ENCODE measurements around the gene PA2G4.
"Not testable (repeated sequence)": the region's sequence is repeated elsewhere in the genome, so short reads cannot be mapped to it uniquely, and the experiment has no call there.

The PA2G4 gene

GRCh38 chr12:56104109-56104814, at the start of gene PA2G4:
Gene PA2G4 (plus strand): TSS chr12:56104559. CDS start chr12:56104738, 179 bp downstream.
- peak; percentile 92 for FAIRE-seq

GRCh38 chr12:56059964-56060363, 44.4 kb upstream of the PA2G4 start:
- FAIRE-seq = not testable (repeated sequence)

DNA sequence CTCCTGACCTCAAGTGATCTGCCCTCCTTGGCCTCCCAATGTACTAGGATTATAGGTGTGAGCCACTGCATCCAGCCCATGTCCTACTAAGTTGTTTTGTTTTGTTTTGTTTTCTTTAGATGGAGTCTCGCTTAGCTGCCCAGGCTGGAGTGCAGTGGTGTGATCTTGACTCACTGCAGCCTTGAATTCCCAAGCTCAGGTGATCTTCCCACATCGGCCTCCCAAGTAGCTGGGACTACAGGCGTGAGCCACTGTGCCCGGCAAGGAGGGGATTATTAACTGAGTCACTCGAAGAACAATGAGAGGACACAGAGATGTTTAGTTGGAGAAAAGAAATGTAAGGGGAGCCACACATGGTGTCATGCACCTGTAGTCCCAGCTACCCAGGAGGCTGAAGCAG, 42.4 kb upstream of the PA2G4 start:
- FAIRE-seq = no peak

DNA sequence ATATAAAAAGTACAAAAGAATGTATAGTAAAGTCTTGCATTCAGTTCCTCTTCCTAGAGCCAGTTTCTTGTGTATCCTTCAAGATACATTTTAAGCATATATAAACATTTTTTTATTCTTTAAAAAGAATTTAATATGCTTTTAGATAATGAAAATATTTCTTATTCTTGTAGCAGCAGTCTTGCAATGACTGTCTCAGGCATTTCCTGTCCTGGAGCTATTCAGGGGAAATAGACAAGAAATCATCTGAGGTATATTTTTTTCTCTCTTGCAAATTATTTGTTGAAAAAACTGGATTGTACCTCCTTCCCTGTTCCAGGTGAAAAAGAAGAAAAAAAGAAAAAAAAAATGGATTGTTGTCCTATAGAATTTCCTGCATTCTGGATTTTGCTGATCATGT, 41.4 kb upstream of the PA2G4 start:
- no peak for FAIRE-seq

DNA sequence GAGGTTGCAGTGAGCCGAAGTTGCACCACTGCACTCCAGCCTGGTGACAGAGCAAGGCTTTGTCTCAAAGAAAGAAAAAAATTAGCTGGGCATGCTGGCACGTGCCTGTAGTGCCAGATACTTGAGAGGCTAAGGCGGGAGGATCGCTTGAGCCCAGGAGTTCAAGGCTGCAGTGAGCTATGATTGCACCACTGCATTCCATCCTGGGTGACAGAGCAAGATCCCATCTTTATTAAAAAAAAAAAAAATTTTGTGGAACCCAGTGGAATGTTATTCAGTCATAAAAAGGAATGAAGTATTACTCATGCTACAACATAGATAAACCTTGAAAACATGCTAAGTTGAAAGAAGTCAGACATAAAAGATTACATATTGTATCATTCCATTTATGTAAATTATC, 32.7 kb upstream of the PA2G4 start:
- no peak for FAIRE-seq

GRCh38 chr12:56074396-56074795, 30.0 kb upstream of the PA2G4 start:
- FAIRE-seq = no peak

- not testable (repeated sequence) for FAIRE-seq
Observed at GRCh38 chr12:56077966-56078365, 26.4 kb upstream of the PA2G4 start.

GRCh38 chr12:56078427-56078826, 25.9 kb upstream of the PA2G4 start:
- no peak for FAIRE-seq

- no peak for FAIRE-seq
Observed at GRCh38 chr12:56078931-56079722, 25.2 kb upstream of the PA2G4 start.

- no peak for FAIRE-seq
Observed at GRCh38 chr12:56079723-56080555, 24.4 kb upstream of the PA2G4 start, which contains the start of gene ERBB3. Gene ERBB3 (plus strand): TSS chr12:56080165. CDS start chr12:56080301, 136 bp downstream.

DNA sequence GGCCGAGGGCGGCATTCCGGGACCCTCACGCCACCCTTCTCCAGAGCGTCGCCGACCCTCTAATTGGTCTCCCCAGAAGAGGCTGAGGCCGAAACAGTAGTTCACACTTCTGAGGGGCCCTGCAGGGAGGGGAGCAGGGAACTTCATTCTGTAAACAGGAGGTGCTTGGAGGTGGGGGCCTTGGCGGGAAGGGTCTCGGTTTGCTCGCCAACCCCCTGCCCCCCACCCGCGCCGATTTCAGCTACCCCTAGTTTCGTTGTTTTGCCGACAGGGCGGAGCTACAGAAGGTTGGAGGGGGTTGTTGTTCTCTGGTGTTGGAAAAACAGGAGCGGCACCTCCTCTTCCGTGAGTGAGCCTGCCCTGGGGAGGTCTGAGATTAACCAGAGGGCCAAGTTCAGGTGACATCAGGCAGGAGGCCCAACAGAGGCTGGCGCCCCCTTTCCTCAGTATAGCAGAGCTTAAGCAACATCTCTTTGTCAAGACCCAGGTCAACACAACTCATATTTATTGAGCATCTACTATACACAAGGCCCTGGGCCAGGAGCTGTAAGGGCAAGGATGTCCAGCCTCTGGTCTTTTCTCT, 23.7 kb upstream of the PA2G4 start:
- FAIRE-seq = no peak

- no peak for FAIRE-seq
Observed at GRCh38 chr12:56081393-56082347, 22.7 kb upstream of the PA2G4 start.

DNA sequence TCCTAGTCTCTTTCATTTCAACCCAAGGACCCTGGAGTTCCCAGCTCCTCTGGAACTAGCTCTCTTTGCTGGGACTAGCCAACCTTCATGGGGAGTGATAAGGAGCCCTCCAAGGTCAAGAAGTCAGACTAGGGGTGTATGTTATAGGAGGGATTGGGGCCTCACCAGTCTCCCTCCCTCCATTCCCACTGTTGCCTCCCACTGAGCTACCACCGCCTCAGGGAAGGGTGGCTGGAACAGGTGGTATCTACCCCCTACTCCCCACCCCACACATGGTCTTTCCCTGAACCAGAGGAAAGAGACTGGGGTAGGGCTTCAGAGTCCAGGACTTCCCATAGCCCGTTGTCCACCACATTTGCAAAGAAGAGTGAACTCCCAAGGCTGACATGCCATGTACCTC, 22.0 kb upstream of the PA2G4 start:
- FAIRE-seq = no peak

DNA sequence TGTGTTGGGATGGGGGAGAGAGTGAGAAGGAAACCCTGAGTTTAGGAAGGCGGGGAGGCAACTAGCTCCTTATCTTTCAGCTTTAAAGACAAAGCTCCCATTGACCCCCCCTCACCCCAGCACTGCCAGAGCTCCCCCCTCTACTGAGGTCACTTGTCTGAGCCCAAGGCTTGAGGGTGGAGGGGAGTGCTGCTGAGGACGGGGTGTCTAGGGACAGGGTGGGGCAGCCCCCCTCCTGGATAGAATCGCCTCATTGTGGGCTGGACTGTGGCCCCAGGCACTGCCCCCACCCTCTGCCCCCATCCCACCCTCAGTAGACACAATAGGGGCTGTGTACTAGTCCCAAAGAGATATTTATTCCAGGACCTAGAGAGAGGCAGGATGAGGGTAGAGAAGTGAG, 21.4 kb upstream of the PA2G4 start:
- no peak for FAIRE-seq

DNA sequence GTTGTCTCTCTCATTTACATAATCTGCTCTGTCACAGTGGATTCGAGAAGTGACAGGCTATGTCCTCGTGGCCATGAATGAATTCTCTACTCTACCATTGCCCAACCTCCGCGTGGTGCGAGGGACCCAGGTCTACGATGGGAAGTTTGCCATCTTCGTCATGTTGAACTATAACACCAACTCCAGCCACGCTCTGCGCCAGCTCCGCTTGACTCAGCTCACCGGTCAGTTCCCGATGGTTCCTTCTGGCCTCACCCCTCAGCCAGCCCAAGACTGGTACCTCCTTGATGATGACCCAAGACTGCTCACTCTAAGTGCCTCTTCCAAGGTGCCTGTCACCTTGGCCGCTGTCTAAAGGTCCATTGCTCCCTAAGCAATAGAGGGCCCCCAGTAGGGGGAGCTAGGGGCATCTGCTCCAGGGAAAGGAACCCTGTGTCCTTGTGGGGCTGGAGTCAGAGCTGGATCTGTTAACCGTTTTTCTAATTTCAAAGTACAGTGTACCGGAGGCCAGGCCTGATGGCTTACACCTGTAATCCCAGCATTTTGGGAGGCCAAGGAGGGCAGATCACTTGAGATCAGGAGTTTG, 19.3 kb upstream of the PA2G4 start:
- no peak for FAIRE-seq

DNA sequence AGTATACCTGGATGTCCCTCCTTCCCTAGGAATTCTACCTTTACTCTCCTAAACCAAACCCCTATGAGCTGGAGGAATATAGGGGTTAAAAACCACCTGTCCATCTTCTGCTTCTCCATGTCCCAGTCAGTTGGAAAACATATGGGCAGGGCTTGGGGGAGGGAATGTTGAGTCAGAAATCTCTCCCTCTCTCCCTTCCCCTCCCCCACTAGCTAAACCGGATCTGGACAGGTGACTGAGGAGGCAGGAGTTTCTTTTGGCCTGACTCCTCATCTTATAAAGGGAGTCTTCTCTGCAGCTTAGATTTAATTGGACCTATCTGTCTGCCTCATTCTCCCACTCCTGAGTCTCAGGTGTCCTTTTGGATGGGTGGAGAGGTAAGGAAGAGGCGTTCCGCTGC, 18.3 kb upstream of the PA2G4 start:
- no peak for FAIRE-seq

- no peak for FAIRE-seq
Observed at GRCh38 chr12:56086608-56087007, 17.8 kb upstream of the PA2G4 start.

DNA sequence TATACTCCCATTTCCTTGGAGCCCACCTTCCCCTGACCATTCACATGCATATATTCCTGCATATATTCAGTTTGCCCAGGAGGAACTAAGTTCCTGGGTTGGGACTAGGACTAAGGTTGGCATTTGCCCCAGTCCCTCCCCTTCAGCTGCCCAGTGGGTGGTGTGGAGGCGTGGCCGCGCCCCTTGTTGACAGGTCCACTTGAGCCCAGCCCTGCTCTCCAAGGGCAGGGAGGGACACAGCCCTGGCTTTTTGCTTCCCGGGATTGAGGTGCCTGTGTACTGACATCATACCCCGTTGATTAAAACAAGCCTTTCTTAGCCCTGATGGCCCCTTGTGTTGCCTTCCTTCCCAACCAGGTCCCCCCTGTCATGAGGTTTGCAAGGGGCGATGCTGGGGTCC, 17.1 kb upstream of the PA2G4 start:
- FAIRE-seq = no peak

- FAIRE-seq = no peak
Observed at GRCh38 chr12:56097738-56098137, 6.6 kb upstream of the PA2G4 start.

GRCh38 chr12:56098592-56098991, 5.8 kb upstream of the PA2G4 start:
- no peak for FAIRE-seq

GRCh38 chr12:56099787-56100186, 4.6 kb upstream of the PA2G4 start:
- FAIRE-seq = no peak

Data from TTC549 (cell line).